WTC11 (cell line): Measurements from ENCODE around the gene ZNF362. TPM values are rescaled to one million over a fixed set of nuclear protein-coding genes. Genes with fewer than 3 reads are reported as not detected.

Source experiments
- ATAC-seq: fragments of 200-7000 bp; cut with Tn5 transposase; 2 replicates; pipeline ENCODE4 v1.10.0; 2021; ENCODE audit warnings: mild to moderate bottlenecking, moderate library complexity
- CTCF ChIA-PET: fragments of 300-600 bp; sonication (Branson Sonifier 250); formaldehyde crosslinking; loops from one replicate; lab custom pipeline; 2021; ENCODE audit warnings: antibody characterized with exemption; lab: Charles Lee
- POLR2A ChIA-PET: fragments of 350-600 bp; sonication (Branson Sonifier 250); formaldehyde crosslinking; loops from one replicate; lab custom pipeline; 2021; ENCODE audit warnings: antibody characterized with exemption; lab: Charles Lee
- DNase-seq: peaks from one replicate; pipeline ENCODE4 v3.0.0; 2021; ENCODE audit warnings: low spot score
- H3K27ac Mint-ChIP-seq: 2 replicates; pipeline ENCODE4 v1.8.0; 2021; ENCODE audit warnings: mixed read lengths
- H3K27me3 Mint-ChIP-seq: 2 replicates; pipeline ENCODE4 v1.8.0; 2021; ENCODE audit warnings: low read depth, mild to moderate bottlenecking, moderate library complexity, mixed read lengths
- H3K36me3 Mint-ChIP-seq: 2 replicates; pipeline ENCODE4 v1.8.0; 2021; ENCODE audit warnings: mixed read lengths
- H3K4me1 Mint-ChIP-seq: 2 replicates; pipeline ENCODE4 v1.8.0; 2022; ENCODE audit warnings: mixed read lengths
- H3K4me3 Mint-ChIP-seq: 2 replicates; pipeline ENCODE4 v1.8.0; 2021; ENCODE audit warnings: mild to moderate bottlenecking, moderate library complexity, mixed read lengths
- H3K9me3 Mint-ChIP-seq: 2 replicates; pipeline ENCODE4 v1.8.0; 2021; ENCODE audit warnings: mixed read lengths
- CREM ChIP-seq: sonication (generic); formaldehyde crosslinking; IDR thresholded peaks from 2 replicates; pipeline ENCODE4 v1.8.1; 2022; ENCODE audit warnings: mild to moderate bottlenecking, missing genetic modification reagents, moderate library complexity
- ELF4 ChIP-seq: sonication (generic); formaldehyde crosslinking; IDR thresholded peaks from 2 replicates; pipeline ENCODE4 v1.8.1; 2022; ENCODE audit warnings: low read depth, mild to moderate bottlenecking, moderate library complexity, missing genetic modification reagents
- FOXJ3 ChIP-seq: sonication (generic); formaldehyde crosslinking; IDR thresholded peaks from 2 replicates; pipeline ENCODE4 v1.9.0; 2021; ENCODE audit warnings: missing genetic modification reagents, mild to moderate bottlenecking, borderline replicate concordance
- HMGA2 ChIP-seq: fragments of 250-450 bp; sonication (Bioruptor Pico); IDR thresholded peaks from 2 replicates; pipeline ENCODE4 v1.4.0; 2021; ENCODE audit warnings: mild to moderate bottlenecking, moderate library complexity
- NFATC4 ChIP-seq: fragments of 250-450 bp; sonication (Bioruptor Pico); IDR thresholded peaks from 2 replicates; pipeline ENCODE4 v1.9.0; 2021; ENCODE audit warnings: mild to moderate bottlenecking
- NR2C2 ChIP-seq: sonication (generic); formaldehyde crosslinking; IDR thresholded peaks from 2 replicates; pipeline ENCODE4 v1.8.0; 2022; ENCODE audit warnings: mild to moderate bottlenecking, missing genetic modification reagents
- RELA ChIP-seq: sonication (generic); formaldehyde crosslinking; IDR thresholded peaks from 2 replicates; pipeline ENCODE4 v1.8.1; 2022; ENCODE audit warnings: missing genetic modification reagents, mild to moderate bottlenecking, borderline replicate concordance
- SOX15 ChIP-seq: fragments of 250-450 bp; sonication (Bioruptor Pico); IDR thresholded peaks from 2 replicates; pipeline ENCODE4 v1.9.0; 2021; ENCODE audit warnings: mild to moderate bottlenecking
- ZNF423 ChIP-seq: fragments of 250-450 bp; sonication (Bioruptor Pico); IDR thresholded peaks from 2 replicates; pipeline ENCODE4 v2.1.2; 2022; ENCODE audit warnings: mild to moderate bottlenecking, moderate library complexity
- total RNA-seq: library from RNA; stranded (reverse); gene quantifications from 3 replicates; pipeline ENCODE4 v1.2.3, GENCODE V29; 2021
- TF ChIP-seq, protein P1 (sequence below): sonication (generic); formaldehyde crosslinking; IDR thresholded peaks from 2 replicates; pipeline ENCODE4 v1.8.0; 2022; ENCODE audit warnings: missing genetic modification reagents
- TF ChIP-seq, protein P2 (sequence below): sonication (generic); formaldehyde crosslinking; IDR thresholded peaks from 2 replicates; pipeline ENCODE4 v1.8.0; 2022; ENCODE audit warnings: mild to moderate bottlenecking, missing genetic modification reagents
- TF ChIP-seq, protein P3 (sequence below): sonication (generic); formaldehyde crosslinking; IDR thresholded peaks from 2 replicates; pipeline ENCODE4 v1.8.0; 2023; ENCODE audit warnings: mild to moderate bottlenecking, missing genetic modification reagents
- TF ChIP-seq, protein P4 (sequence below): fragments of 200-600 bp; IDR thresholded peaks from 2 replicates; pipeline ENCODE4 v1.8.0; 2022; ENCODE audit warnings: antibody characterized with exemption
- TF ChIP-seq, protein P5 (sequence below): sonication (generic); formaldehyde crosslinking; conservative IDR thresholded peaks from 2 replicates; pipeline ENCODE4 v1.8.1; 2022; ENCODE audit warnings: mild to moderate bottlenecking, missing genetic modification reagents
- TF ChIP-seq, protein P6 (sequence below): sonication (generic); formaldehyde crosslinking; IDR thresholded peaks from 2 replicates; pipeline ENCODE4 v1.8.1; 2022; ENCODE audit warnings: mild to moderate bottlenecking, missing genetic modification reagents, moderate library complexity, borderline replicate concordance

Gene ZNF362
- total RNA-seq, 1 experiment from 2014 or later = 24.2 TPM

DNA sequence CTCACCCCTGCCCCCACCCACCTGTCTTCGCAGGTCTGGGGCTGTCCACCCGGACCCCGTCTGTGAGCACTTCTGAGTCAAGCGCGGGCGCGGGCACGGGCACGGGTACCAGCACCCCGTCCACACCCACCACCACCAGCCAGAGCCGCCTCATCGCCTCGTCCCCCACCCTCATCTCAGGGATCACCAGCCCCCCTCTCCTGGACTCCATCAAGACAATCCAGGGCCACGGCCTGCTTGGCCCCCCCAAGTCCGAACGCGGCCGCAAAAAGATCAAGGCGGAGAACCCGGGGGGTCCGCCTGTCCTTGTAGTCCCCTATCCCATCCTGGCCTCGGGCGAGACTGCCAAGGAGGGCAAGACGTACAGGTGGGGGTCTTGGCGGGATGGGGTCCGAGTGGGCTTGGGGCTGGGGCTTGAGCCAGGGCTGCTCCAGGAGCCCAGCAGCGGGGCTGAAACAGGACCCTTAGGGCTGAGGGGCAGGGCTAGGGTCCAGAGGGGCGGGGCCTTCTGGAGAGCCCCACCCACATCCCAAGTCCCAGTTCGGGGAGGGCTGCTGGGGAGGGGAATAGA is 23.9 kb downstream of the ZNF362 start:
- Mint-ChIP-seq H3K27ac (no peak overlapping the region), H3K9me3 (no peaks in the 10 kb centered on the region), H3K4me1 (no peaks in the 10 kb centered on the region; the same call in 1 of the 2 replicates), H3K4me3 (no peak overlapping the region), H3K27me3 (no peaks in the 10 kb centered on the region), H3K36me3 (peaks cover 26% of the 10 kb centered on the region)
- DNase-seq (peak; percentile 50), ATAC-seq (peak; percentile 94)
- ChIA-PET POLR2A (no interaction called here), CTCF (no interaction called here)
- no peak for TF ChIP-seq SOX15
- TF ChIP-seq, protein P1, sequence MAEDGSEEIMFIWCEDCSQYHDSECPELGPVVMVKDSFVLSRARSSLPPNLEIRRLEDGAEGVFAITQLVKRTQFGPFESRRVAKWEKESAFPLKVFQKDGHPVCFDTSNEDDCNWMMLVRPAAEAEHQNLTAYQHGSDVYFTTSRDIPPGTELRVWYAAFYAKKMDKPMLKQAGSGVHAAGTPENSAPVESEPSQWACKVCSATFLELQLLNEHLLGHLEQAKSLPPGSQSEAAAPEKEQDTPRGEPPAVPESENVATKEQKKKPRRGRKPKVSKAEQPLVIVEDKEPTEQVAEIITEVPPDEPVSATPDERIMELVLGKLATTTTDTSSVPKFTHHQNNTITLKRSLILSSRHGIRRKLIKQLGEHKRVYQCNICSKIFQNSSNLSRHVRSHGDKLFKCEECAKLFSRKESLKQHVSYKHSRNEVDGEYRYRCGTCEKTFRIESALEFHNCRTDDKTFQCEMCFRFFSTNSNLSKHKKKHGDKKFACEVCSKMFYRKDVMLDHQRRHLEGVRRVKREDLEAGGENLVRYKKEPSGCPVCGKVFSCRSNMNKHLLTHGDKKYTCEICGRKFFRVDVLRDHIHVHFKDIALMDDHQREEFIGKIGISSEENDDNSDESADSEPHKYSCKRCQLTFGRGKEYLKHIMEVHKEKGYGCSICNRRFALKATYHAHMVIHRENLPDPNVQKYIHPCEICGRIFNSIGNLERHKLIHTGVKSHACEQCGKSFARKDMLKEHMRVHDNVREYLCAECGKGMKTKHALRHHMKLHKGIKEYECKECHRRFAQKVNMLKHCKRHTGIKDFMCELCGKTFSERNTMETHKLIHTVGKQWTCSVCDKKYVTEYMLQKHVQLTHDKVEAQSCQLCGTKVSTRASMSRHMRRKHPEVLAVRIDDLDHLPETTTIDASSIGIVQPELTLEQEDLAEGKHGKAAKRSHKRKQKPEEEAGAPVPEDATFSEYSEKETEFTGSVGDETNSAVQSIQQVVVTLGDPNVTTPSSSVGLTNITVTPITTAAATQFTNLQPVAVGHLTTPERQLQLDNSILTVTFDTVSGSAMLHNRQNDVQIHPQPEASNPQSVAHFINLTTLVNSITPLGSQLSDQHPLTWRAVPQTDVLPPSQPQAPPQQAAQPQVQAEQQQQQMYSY = no peak
- no peak for TF ChIP-seq FOXJ3 (CRISPR knock-in tag)
- no peak for TF ChIP-seq RELA (CRISPR knock-in tag)
- no peak for TF ChIP-seq CREM (CRISPR knock-in tag)
- TF ChIP-seq, protein P2, sequence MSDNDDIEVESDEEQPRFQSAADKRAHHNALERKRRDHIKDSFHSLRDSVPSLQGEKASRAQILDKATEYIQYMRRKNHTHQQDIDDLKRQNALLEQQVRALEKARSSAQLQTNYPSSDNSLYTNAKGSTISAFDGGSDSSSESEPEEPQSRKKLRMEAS = no peak
- no peak for TF ChIP-seq HMGA2 (CRISPR knock-in tag)

DNA sequence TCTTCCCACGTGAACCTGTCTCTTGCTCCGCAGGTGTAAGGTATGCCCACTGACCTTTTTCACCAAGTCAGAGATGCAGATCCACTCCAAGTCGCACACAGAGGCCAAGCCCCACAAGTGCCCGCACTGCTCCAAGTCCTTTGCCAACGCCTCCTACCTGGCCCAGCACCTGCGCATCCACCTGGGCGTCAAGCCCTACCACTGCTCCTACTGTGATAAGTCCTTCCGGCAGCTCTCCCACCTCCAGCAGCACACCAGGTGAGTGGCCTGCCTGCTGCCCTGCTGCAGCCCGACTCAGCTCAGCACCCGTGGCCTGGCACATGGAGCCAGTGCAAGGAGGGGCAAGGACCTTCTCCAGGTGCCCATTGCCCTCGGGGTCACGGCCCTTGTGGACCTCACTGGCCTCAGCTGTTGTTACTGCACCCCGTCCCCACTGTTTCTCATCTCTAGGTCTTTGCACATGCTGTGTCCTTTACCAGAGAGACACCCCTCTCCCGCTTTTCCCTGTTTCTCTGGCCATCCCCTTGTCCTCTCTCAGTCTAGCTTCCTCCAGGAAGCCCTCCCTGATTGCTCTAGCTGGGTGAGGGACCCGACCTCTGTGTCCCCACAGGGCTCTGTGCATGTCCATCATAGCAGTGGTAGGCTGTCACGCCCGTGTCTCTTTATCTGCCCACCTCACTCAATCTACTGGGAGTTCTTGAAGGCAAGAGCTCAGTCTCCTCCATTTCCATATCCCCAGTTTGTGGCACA is 25.4 kb downstream of the ZNF362 start:
- POLR2A ChIA-PET = no interaction called here
- no peaks in the 10 kb centered on the region for H3K4me1 Mint-ChIP-seq
- ATAC-seq (no peak), DNase-seq (no peak)
- no peak overlapping the region for H3K4me3 Mint-ChIP-seq
- peaks cover 25% of the 10 kb centered on the region for H3K36me3 Mint-ChIP-seq
- TF ChIP-seq NFATC4 (CRISPR knock-in tag) (no peak), ZNF423 (CRISPR knock-in tag) (no peak)
- CTCF ChIA-PET = interaction anchor here (1.0 to 1.6 kb wide), 2 partner anchors 14 kb away, joined by 4 to 5 read pairs; no protein-coding TSS in a partner anchor
- H3K27me3 Mint-ChIP-seq = no peaks in the 10 kb centered on the region
- H3K9me3 Mint-ChIP-seq = no peaks in the 10 kb centered on the region
- no peak overlapping the region for H3K27ac Mint-ChIP-seq

DNA sequence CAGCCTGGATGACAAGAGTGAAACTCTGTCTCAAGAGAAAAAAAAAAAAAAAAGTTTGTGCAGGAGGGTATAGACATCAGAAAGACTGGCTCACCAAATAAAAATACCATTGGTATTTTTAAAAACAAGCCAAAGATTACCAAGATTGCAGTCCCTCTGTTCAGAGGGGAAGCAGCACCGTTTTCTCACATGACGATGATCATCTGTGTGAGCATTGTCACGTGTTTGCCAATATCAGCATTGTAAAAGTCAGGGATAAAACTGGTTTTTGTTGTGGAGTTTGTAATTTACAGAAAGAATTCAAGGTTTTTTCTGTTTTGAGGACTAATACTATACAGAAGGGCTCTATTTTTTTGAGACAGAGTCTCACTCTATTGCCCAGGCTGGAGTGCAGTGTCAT is 26.5 kb downstream of the ZNF362 start:
- Mint-ChIP-seq H3K27ac (no peak overlapping the region), H3K4me1 (no peaks in the 10 kb centered on the region), H3K27me3 (no peaks in the 10 kb centered on the region), H3K4me3 (no peak overlapping the region), H3K36me3 (peaks cover 23% of the 10 kb centered on the region), H3K9me3 (no peaks in the 10 kb centered on the region)
- POLR2A ChIA-PET = no interaction called here
- DNase-seq (no peak), ATAC-seq (no peak)
- CTCF ChIA-PET = interaction anchor here (1.6 kb wide), 1 partner anchor 13 kb away, joined by 5 read pairs; no protein-coding TSS in a partner anchor
- TF ChIP-seq, protein P3, sequence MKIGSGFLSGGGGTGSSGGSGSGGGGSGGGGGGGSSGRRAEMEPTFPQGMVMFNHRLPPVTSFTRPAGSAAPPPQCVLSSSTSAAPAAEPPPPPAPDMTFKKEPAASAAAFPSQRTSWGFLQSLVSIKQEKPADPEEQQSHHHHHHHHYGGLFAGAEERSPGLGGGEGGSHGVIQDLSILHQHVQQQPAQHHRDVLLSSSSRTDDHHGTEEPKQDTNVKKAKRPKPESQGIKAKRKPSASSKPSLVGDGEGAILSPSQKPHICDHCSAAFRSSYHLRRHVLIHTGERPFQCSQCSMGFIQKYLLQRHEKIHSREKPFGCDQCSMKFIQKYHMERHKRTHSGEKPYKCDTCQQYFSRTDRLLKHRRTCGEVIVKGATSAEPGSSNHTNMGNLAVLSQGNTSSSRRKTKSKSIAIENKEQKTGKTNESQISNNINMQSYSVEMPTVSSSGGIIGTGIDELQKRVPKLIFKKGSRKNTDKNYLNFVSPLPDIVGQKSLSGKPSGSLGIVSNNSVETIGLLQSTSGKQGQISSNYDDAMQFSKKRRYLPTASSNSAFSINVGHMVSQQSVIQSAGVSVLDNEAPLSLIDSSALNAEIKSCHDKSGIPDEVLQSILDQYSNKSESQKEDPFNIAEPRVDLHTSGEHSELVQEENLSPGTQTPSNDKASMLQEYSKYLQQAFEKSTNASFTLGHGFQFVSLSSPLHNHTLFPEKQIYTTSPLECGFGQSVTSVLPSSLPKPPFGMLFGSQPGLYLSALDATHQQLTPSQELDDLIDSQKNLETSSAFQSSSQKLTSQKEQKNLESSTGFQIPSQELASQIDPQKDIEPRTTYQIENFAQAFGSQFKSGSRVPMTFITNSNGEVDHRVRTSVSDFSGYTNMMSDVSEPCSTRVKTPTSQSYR (CRISPR knock-in tag) = no peak
- TF ChIP-seq ZNF423 (CRISPR knock-in tag) (no peak), NR2C2 (no peak), ELF4 (CRISPR knock-in tag) (no peak)
- TF ChIP-seq, protein P4, sequence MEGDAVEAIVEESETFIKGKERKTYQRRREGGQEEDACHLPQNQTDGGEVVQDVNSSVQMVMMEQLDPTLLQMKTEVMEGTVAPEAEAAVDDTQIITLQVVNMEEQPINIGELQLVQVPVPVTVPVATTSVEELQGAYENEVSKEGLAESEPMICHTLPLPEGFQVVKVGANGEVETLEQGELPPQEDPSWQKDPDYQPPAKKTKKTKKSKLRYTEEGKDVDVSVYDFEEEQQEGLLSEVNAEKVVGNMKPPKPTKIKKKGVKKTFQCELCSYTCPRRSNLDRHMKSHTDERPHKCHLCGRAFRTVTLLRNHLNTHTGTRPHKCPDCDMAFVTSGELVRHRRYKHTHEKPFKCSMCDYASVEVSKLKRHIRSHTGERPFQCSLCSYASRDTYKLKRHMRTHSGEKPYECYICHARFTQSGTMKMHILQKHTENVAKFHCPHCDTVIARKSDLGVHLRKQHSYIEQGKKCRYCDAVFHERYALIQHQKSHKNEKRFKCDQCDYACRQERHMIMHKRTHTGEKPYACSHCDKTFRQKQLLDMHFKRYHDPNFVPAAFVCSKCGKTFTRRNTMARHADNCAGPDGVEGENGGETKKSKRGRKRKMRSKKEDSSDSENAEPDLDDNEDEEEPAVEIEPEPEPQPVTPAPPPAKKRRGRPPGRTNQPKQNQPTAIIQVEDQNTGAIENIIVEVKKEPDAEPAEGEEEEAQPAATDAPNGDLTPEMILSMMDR = no peak
- TF ChIP-seq, protein P5, sequence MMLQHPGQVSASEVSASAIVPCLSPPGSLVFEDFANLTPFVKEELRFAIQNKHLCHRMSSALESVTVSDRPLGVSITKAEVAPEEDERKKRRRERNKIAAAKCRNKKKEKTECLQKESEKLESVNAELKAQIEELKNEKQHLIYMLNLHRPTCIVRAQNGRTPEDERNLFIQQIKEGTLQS = no peak
- TF ChIP-seq, protein P1 = no peak
- TF ChIP-seq, protein P6, sequence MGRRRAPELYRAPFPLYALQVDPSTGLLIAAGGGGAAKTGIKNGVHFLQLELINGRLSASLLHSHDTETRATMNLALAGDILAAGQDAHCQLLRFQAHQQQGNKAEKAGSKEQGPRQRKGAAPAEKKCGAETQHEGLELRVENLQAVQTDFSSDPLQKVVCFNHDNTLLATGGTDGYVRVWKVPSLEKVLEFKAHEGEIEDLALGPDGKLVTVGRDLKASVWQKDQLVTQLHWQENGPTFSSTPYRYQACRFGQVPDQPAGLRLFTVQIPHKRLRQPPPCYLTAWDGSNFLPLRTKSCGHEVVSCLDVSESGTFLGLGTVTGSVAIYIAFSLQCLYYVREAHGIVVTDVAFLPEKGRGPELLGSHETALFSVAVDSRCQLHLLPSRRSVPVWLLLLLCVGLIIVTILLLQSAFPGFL = no peak
